AG04449 (cell line): ENCODE results near the gene DPF3.

Source experiments
- CTCF ChIA-PET: fragments of 350-600 bp; formaldehyde crosslinking; extraction: SDS; loops from one replicate; lab custom pipeline; 2021; ENCODE audit warnings: antibody characterized with exemption; lab: Yijun Ruan, JAX
- POLR2A ChIA-PET: fragments of 400-600, 350-600 bp; formaldehyde crosslinking; extraction: SDS; loops from one replicate; lab custom pipeline; 2020; ENCODE audit warnings: antibody characterized with exemption, inconsistent platforms; lab: Yijun Ruan, JAX
- DNase-seq: peaks from one replicate; pipeline ENCODE4 v3.0.0-alpha.2; 2010; ENCODE audit warnings: low read depth, low spot score
- H3K4me3 ChIP-seq: 2 replicates; pipeline ENCODE4 v1.5.1; 2011; ENCODE audit warnings: low read depth, mild to moderate bottlenecking, control low read depth, low read length
- CTCF ChIP-seq: IDR thresholded peaks from one replicate; pipeline ENCODE4 v1.5.1; 2011; ENCODE audit warnings: mild to moderate bottlenecking, moderate library complexity, low read length, control low read depth, inconsistent platforms; ENCODE audit not compliant: insufficient read depth; ENCODE audit errors: missing control alignments

Gene DPF3

DNA sequence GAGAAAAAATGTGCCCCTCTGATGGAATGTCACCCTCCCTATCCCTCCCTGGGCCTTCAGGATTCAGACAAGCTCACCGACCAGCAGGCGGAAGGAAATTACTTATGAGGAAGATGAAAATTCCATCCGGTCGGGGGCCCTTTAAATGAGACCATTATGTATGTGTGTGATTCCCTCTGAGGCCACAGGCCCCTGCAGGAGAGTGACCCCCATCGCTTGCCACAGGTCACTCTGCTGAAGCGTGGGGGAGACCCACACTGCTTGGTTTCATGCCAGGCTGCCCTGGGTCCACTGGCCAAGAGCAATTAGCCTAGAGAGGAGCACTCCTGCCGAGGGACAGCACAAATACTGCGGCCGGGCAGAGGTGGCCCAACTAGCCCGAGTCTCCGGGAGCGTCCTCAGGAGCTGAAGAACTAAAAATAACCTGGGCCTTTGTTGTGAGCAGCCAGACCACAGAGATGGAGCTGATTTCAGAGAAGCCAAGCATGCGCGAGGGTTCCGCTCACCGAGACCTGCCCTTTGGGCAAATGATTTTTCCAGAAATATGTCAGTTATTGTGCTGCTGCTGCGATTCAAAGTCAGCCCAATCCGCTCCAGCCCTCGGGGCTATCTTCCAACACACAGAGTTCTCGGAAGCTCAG, 276.4 kb downstream of the DPF3 start:
- no peak overlapping the region for H3K4me3 ChIP-seq
- ChIA-PET POLR2A (interaction anchor here (1.0 kb wide), 1 partner anchor 10 kb away, joined by 3 read pairs; no protein-coding TSS in a partner anchor), CTCF (interaction anchor here (0.9 to 1.9 kb wide), 3 partner anchors 13 to 286 kb away, joined by 3 to 5 read pairs (median 4); no protein-coding TSS in a partner anchor)
- no peak for DNase-seq
- TF ChIP-seq CTCF, result no peak

DNA sequence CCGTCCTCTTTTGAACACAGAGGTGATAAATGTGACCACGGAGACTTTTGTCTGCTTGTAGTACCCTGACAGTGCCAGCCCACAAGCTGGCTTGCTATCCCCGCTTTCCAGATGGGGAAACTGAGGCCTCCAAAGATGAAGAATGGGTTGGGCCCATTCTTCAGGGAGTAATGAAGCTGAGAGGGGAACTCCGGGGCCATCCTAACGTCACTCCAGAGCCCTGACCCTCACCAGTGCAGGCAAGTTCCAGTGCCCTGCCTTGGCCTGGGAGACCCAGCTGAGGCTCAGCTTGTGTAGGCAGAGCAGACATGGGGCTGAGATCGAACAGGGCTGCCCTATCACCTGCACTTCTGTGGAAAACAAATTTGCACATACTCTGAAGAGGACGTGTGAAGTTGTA, 277.1 kb downstream of the DPF3 start:
- ChIA-PET POLR2A (interaction anchor here (1.0 kb wide), 1 partner anchor 9 kb away, joined by 3 read pairs; no protein-coding TSS in a partner anchor), CTCF (interaction anchor here (0.9 to 1.9 kb wide), 3 partner anchors 14 to 287 kb away, joined by 3 to 5 read pairs (median 4); no protein-coding TSS in a partner anchor)
- no peak overlapping the region for H3K4me3 ChIP-seq
- no peak for TF ChIP-seq CTCF
- DNase-seq, result no peak

DNA sequence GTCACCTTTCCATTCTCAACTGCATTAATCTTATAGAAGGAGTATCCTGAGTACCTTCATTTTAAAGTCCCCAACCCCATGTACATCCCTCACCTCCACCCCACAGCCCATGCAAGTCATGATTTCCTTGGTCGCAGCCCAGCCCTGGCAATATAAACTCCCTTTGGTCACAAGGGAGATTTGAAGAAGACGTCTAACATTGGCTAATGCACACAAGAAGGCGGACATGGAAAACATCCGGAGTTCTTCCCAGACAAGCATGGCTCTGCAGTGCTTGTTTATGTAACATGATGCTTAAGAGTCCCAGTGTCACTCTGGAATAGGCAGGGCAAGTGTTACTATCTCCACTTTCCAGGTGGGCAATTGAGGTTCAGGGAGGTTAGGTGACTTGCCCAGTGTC, 277.6 kb downstream of the DPF3 start:
- TF ChIP-seq CTCF, result no peak
- DNase-seq, result no peak
- ChIA-PET POLR2A (interaction anchor here (1.0 kb wide), 1 partner anchor 8 kb away, joined by 3 read pairs; no protein-coding TSS in a partner anchor), CTCF (interaction anchor here (0.9 kb wide), 1 partner anchor 287 kb away, joined by 3 read pairs; no protein-coding TSS in a partner anchor)
- no peak overlapping the region for H3K4me3 ChIP-seq

GRCh38 chr14:72615451-72616121, 278.3 kb downstream of the DPF3 start:
- POLR2A ChIA-PET, result no interaction called here
- CTCF ChIA-PET, result interaction anchor here (1.8 kb wide), 1 partner anchor 9 kb away, joined by 4 read pairs; no protein-coding TSS in a partner anchor
- no peak for TF ChIP-seq CTCF
- DNase-seq, result no peak
- no peak overlapping the region for H3K4me3 ChIP-seq

DNA sequence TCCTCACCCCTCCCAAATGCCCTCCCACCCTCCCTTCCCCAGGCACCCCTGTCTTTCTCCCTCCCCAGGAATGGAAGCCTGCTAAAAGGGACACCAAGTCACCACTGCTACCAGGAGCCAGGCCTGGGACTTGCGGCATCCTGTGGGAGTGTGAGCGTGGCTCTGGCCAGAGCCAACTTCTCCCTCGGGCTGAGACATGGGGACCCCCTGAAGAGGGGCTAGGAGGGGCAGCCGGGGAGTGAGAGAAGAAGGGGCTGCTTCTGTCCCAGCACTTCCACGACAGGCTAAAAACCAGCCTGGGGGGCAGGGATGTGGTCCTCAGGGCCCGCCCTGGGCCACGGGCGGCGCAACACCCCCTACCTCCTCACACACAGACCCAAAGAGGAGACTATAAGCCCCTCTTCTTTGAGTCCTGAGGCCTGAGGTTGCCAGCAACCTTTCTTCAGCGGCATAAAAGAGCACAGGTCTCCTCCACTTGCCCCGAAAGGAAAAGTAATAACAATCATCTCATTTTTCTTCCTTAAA, 278.9 kb downstream of the DPF3 start:
- H3K4me3 ChIP-seq, result no peak overlapping the region
- no peak for TF ChIP-seq CTCF
- ChIA-PET CTCF (interaction anchor here (1.8 kb wide), 1 partner anchor 9 kb away, joined by 4 read pairs; no protein-coding TSS in a partner anchor), POLR2A (no interaction called here)
- no peak for DNase-seq

- no peak for TF ChIP-seq CTCF
- no peak for DNase-seq
- H3K4me3 ChIP-seq, result no peak overlapping the region
- ChIA-PET POLR2A (no interaction called here), CTCF (interaction anchor here (1.8 kb wide), 1 partner anchor 10 kb away, joined by 4 read pairs; no protein-coding TSS in a partner anchor)
These were observed 279.5 kb downstream of the DPF3 start for GRCh38 chr14:72614365-72614764.
